ENCODE results near the gene ADGRV1. TPM values are rescaled to one million over a fixed set of nuclear protein-coding genes. Genes with fewer than 3 reads are reported as not detected.

The ADGRV1 gene
- total and polyA plus RNA-seq, 9 of the 15 experiments (the other 6 are each of a cell fraction or from before 2014, with no cell fraction given): 21.7 to 156 (median 58.2) TPM

GRCh38 chr5:90641528-90641927 is 82.9 kb downstream of the ADGRV1 start (continued):
- no peak for TF ChIP-seq ZBTB5 (IDR thresholded peaks at IDR 0.05)
- no peak for TF ChIP-seq CHD2 (IDR thresholded peaks at IDR 0.05; ENCODE audit: low read depth, low read length)
- no peak for TF ChIP-seq ZNF609 (CRISPR knock-in tag; IDR thresholded peaks at IDR 0.05; ENCODE audit: borderline replicate concordance)
- TF ChIP-seq ZNF175 (CRISPR knock-in tag; IDR thresholded peaks at IDR 0.05; ENCODE audit: low read depth): no peak
- no peak for TF ChIP-seq ZNF232 (CRISPR knock-in tag; IDR thresholded peaks at IDR 0.05)
- no peak for TF ChIP-seq WHSC1 (IDR thresholded peaks at IDR 0.05; ENCODE audit: low read length)
- TF ChIP-seq TAL1 (IDR thresholded peaks at IDR 0.05): 0 out of 2 replicates have a peak, but pooled peaks have one; percentile 10
- TF ChIP-seq NCOA6 (IDR thresholded peaks at IDR 0.05): no peak
- no peak for TF ChIP-seq GMEB1 (CRISPR knock-in tag; IDR thresholded peaks at IDR 0.05)
- no peak for TF ChIP-seq ZNF217 (CRISPR knock-in tag; IDR thresholded peaks at IDR 0.05)
- 0 out of 2 replicates have a peak, but pooled peaks have one; percentile 11 for TF ChIP-seq XRCC3 (IDR thresholded peaks at IDR 0.05)
- no peak for TF ChIP-seq RFX1 (IDR thresholded peaks at IDR 0.05)
- no peak for TF ChIP-seq NFIX (CRISPR knock-in tag; IDR thresholded peaks at IDR 0.05; ENCODE audit: low read depth)
- TF ChIP-seq RAD21 (CRISPR knock-in tag; conservative IDR thresholded peaks at IDR 0.05 in 1 of 2, IDR thresholded peaks at IDR 0.05 in 1 of 2): no peak; a peak in 1 of 4 replicates
- TF ChIP-seq MCM2 (IDR thresholded peaks at IDR 0.05; ENCODE audit: low read depth): no peak
- no peak for TF ChIP-seq ZHX1 (conservative IDR thresholded peaks at IDR 0.05; ENCODE audit: low read length)

Data from K562 (cell line).